HG02610 (cell line): Measurements from ENCODE around the gene DMXL1.
A peak's percentile ranks its signal among the peaks of the same experiment; 100 is the strongest.

Source experiments
- ATAC-seq: cut with Tn5 transposase; IDR thresholded peaks from one replicate; pipeline ENCODE4 v1.9.1; 2021; ENCODE audit warnings: mild to moderate bottlenecking, moderate library complexity; ENCODE audit not compliant: unreplicated experiment

Gene DMXL1

DNA sequence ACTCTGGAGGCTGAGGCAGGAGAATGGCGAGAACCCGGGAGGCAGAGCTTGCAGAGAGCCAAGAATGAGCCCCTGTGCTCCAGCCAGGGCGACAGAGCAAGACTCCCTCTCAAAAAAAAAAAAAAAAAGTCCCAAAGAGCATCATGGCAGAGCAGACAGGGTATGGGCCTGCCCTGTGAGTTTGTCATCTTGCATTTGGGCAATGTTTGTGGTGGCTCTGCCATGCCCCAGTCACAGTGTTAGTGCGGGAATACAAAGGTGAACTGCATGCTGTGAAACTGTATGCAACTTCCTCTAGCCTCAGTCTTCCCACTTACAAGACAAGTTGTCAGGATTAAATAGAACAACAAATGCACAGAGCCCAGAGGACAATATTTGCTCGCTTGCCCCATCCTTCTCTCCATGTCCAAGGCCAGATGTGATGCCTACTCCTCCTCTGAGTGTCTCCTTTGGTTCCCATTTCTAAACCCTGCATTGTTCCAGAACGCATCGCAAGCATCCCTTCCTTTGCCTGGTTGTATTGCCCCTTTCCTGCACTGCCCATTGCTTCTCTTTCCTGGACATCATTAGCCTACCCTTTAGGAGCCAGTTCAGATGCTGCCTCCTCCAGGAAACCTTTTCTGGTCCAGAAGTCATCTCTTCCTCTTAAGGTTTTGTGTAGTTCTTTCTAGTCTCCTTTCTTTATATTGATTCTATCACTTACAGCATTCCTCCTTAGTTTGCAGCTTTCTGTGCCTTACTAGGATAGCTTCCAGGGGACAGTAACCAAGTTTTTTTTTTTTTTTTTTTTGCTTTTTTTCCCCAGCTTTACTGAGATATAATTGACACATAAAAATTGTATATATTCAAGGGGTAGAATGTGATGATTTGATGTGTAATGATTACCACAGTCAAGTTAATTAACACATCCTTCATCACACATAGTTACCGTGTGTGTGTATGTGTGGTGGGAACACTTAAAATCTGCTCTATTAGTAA is 215.9 kb downstream of the DMXL1 start:
- ATAC-seq = no peak

DNA sequence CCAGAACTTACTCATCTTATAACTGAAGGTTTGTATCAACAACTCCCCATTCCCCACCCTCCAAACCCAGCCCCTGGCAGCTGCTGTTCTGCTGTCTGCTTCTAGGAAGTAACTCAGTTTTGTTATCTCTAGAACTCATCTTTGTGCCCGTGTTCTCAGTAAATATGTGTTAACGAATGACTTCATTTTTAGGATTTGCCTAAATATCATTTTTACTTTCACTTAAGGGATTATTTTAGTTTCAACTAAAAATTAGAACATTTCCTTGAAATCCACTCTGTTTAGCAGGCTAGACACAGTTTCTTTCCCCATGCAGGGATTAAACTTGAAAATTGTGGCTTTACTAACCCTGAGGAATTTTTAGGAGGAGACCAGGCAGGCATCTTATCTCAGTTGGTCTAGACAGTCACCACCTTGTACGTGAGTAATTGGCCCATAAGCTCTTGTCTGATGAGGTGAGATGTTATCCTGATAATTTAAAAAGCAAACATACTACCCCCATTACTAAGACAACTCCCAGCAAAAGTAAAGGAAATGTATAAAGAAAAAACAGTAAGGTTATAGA is 216.7 kb downstream of the DMXL1 start:
- peak; percentile 36 for ATAC-seq

DNA sequence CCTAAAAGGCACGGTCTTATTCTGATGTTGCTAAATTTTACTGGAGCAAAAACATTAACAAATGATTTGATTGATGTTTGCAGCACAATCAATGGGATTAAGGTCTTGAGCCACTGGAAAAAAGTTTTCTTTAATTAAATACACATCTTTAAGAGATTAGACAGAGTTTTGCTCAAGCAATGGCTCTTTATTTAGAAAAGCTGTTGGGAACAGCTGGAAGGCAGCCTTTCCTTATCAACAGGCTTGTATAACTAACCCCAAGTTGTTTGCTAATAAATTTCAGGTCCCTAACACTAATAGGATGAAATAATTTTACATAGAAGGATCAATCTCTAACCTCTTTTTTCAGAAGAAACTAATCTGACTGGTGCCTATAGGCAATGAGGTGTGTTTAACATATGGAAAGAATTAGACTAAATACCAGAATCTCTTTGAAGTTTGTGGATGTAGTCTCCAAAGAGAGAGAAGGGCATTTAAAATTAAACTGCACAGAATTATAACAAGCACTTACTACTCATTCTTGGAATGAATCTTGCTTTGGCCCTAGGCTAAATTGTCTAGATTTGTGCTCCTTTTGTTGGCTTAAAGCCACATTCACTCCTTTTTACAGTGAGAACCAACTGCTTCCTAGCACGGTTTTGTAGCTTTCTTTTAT is 217.6 kb downstream of the DMXL1 start:
- no peak for ATAC-seq

DNA sequence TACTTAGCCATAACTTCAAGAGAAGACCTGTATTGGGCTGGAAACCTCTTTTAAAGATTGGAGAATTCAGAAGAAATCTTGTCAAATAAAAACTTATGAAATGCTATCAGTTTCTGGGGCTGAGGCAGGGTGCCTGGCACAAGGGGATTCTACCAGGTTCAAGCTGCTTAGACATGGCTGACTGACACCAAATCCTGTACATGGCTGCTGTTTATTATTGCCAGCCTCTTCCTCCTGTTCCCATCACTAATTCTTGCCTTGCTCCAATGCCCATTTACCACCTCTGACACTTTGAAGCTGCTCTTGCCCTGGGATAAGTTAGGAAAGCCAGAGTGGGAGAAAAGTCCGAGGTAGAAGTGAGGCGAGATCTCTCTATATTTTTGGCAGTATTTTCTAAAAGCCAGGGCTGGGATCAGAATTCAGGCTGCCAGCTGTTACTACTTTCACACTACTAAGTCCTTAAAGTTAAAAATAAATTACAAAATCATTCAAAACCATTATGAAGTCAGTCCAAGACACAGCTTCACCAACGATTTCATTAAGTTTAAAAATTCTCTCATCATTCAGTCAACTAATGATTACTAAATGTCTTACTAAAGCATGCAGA is 218.7 kb downstream of the DMXL1 start:
- no peak for ATAC-seq

DNA sequence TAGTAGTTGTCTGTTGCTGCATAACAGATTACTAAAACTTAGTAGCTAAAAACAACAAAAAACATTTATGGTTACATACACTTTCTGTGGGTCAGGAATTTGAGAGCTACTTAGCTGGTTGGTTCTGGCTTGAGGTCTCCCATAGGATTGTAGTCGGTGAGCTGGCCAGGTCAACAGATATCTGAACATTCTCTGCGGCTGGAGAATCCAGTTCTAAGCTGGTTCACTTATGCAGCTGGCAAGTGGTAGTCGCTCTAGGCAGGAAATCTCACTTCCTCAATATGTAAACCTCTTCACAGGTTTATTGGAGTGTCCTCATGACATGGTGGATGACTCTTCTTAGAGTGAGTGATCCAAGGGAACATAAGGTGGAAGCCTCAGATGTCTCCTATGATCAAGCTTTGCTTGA is 219.3 kb downstream of the DMXL1 start:
- ATAC-seq = peak; percentile 82

DNA sequence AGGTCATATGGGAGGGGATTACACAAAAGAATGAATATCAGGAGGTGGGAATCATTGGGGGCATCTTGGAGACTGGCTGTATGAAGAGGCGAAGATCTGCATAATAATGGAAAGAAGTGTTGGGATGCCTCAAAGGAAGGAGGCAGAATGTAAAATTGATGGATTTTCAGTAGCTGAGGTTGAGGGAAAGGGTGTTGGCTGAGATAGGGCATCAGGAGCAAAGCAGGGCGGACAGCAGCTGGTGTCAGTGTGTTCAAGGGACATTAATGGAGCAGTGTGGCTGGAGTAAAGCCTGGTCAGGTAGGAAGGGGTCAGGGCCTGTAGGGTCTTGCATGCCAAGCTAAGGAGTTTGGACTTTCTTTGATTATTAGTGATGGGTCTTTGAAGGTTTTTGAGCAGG is 219.7 kb downstream of the DMXL1 start:
- no peak for ATAC-seq

DNA sequence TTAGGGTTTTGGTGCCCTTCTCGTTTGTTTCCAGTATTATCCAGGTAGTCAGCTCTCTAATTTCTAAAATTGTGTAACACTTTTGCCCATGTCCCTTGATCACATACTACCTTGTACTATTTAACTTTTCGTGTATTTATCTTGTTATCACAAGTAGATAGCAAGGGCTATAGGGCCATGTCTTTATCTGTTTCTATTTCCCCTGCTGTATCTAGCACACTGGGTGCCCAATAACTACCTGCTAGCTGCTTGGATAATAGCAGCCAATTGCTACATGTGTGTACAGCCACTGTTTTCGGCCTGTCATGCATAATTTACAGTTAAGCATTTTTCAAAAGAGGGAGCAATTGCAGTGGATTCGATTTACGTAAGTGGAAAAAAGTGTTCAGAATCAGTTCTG is 220.2 kb downstream of the DMXL1 start:
- ATAC-seq = no peak

DNA sequence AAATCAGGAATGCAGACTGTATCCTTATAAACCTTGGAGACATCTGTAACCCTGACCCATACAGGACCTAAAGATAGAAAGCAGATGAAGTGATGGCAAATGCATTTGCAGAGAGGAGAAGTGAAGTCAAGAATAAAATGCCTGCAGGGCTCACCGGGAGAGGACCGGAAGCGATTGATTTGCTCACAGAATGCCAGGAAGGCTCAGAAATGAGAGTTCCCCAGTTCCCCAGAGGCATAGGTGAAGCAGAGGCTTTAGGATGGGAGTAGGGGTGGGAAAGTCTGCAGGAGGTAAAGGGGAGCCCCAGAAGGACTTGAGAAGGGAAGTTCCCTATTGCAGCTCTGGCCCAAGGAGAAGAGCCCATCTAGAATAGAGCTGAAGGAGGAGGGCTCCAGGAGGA is 221.0 kb downstream of the DMXL1 start:
- ATAC-seq = no peak

DNA sequence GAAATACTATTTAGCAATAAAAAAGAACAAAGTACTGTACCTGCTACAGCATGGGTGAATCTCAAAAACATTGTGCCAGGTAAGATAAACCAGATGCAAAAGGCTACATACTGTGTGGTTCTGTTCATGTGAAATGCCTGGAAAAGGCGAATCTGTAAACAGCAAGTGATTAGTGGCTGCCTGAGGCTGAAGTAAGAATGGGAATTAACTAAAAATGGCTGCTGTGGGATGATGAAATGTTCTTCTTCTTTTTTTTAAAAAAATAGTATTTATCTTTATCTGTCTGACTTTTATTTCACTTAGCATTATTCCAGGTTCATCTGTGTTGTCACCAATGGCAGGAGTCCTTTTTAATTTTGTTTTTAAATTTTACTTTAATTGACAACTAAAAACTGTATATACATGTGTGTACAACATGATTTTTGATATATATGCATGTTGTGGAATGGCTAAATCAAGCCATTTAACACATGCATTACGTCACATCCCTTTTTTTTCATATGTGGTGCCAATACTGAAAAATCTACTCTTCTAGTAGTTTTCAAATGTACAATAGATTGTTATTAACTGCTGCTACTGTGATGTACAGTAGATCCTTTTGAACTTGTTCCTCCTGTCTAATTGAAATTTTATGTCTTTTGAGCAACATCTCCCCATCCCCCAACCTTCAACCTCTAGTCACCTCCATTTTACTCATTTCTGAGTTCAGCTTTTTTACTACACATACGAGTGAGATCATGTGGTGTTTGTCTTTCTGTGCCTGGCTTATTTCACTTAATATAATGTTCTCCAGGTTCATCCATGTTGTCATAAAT is 222.0 kb downstream of the DMXL1 start:
- no peak for ATAC-seq

DNA sequence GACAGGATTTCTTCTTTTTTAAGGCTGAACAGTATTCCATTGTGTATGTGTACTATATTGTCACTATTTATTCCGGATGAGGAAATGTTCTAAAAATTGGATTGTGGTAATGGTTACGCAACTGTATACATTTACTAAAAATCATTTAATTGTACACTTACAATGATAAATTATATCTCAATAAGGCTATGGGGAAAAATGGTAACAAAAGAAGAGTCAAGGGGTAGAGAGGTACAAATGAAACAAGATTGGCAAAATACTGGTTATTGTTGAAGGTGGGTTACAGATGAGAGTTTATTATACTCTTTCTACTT is 222.6 kb downstream of the DMXL1 start:
- ATAC-seq = no peak
